Right cardiac atrium (tissue), 5 donors: ENCODE results near the gene SOWAHA. TPM values are rescaled to one million over a fixed set of nuclear protein-coding genes. Genes with fewer than 3 reads are reported as not detected.

Experiments
- ATAC-seq, 2 donors: fragments of 200-7000 bp; cut with Tn5 transposase; one replicate each; pipeline versions ENCODE4 v1.8.0 to v1.9.1; 2020; ENCODE audit warnings: moderate library complexity in 2 of 2, mild to moderate bottlenecking in 1 of 2
- DNase-seq, 3 donors: peaks; one replicate each; pipeline ENCODE4 v3.0.0-alpha.2; 2020
- H3K27ac ChIP-seq: one replicate; pipeline ENCODE4 v1.5.1; 2013; ENCODE audit warnings: mild to moderate bottlenecking, low read length, control low read depth, moderate library complexity
- H3K27me3 ChIP-seq: one replicate; pipeline ENCODE4 v1.6.1; 2013; ENCODE audit not compliant: control insufficient read depth, insufficient read depth
- H3K4me1 ChIP-seq: one replicate; pipeline ENCODE4 v1.6.1; 2013; ENCODE audit warnings: low read length; ENCODE audit not compliant: control insufficient read depth, insufficient read depth
- H3K4me3 ChIP-seq: one replicate; pipeline ENCODE4 v1.5.1; 2013; ENCODE audit warnings: low read length, control low read depth
- H3K9me3 ChIP-seq: one replicate; pipeline ENCODE4 v1.6.1; 2013; ENCODE audit warnings: low read length; ENCODE audit not compliant: control insufficient read depth
- WGBS: extraction: QIAGEN DNeasy Blood & Tissue Kit; methylation state at CpG from one replicate; pipeline ENCODE4 v1.1.7; 2013; 5-methylcytosine and 5-hydroxymethylcytosine counted together
- intact Hi-C, 4 donors: fragments of 100-400 bp; cut with DNase I; formaldehyde crosslinking; loops; one replicate each; pipeline versions ENCODE4 v1.11.0 to v1.14.0; 2022 to 2023
- long read RNA-seq, 4 donors: library from polyadenylated mRNA; unstranded; transcript quantifications; one replicate each; pipeline ENCODE4 v2.0.0, GENCODE V29; 2020 to 2021
- polyA plus RNA-seq: library from polyadenylated mRNA; stranded (reverse); fragments of 200-250 nt; gene quantifications from one replicate; pipeline ENCODE4 v1.2.3, GENCODE V29; 2013
- total RNA-seq, 4 donors: library from RNA; stranded (reverse); fragmentation: NEBNext Ultra II Directional; extraction: Animal tissue kit (Norgen Biotek cat#: 25700); gene quantifications; one replicate each; pipeline ENCODE4 v1.2.1, GENCODE V29; 2021
- donor health status: healthy with polysubstance abuse.
- donor health status: DM: no; HTN: yes; CAD: no.
- donor health status: DM: no; HTN: no; CAD: no.
- donor health status: DM: no; HTN: yes; CAD: no; lungs with severe emphysema.
- donor health status: DM: yes; HTN: yes; CAD: no.

SOWAHA gene
- total RNA-seq (under 1 TPM in 1 of 4 donors, not detected in 3; 0.11 TPM), polyA plus RNA-seq (0.05 TPM)
- long read RNA-seq, donor 1: 0 reads
- long read RNA-seq, donor 2: 0 reads
- long read RNA-seq, donor 3: 0 reads
- long read RNA-seq, donor 4: 0 reads

- 3% methylated on average over 68 of the region's 68 CpGs for WGBS
- DNase-seq (no peak), ATAC-seq (peak in 1 of 2 donors; percentile 15)
- peak within 1 kb of the TSS; percentile 57 for H3K4me3 ChIP-seq
- no peaks in the 10 kb centered on the region for H3K9me3 ChIP-seq
- H3K27me3 ChIP-seq: no peaks in the 10 kb centered on the region
- intact Hi-C loops: loop anchor here in 1 of 4 donors (10.0 kb wide), 1 partner anchor 48 kb away; no protein-coding TSS in a partner anchor
- no peaks in the 10 kb centered on the region for H3K4me1 ChIP-seq
- H3K27ac ChIP-seq: no peak within 1 kb of the TSS
Measured at GRCh38 chr5:132812781-132813598, at the start of gene SOWAHA. SOWAHA (plus strand) TSS chr5:132813302; CDS start chr5:132813622, 320 bp downstream.

GRCh38 chr5:132764051-132764450 is 49.1 kb upstream of the SOWAHA start:
- ATAC-seq (no peak), DNase-seq (no peak)
- Histone ChIP-seq H3K4me1 (peaks cover 13% of the 10 kb centered on the region), H3K27ac (no peak overlapping the region), H3K9me3 (no peaks in the 10 kb centered on the region), H3K4me3 (no peak overlapping the region), H3K27me3 (no peaks in the 10 kb centered on the region)
- intact Hi-C loops: loop anchor here in 1 of 4 donors (10.0 kb wide), 1 partner anchor 51 kb away; the partner anchor contains the start of gene SOWAHA
- 95% methylated on average over 10 of the region's 10 CpGs for WGBS

GRCh38 chr5:132764671-132765238 is 48.3 kb upstream of the SOWAHA start:
- DNase-seq (no peak), ATAC-seq (no peak)
- Histone ChIP-seq H3K27ac (no peak overlapping the region), H3K9me3 (no peaks in the 10 kb centered on the region), H3K4me3 (no peak overlapping the region), H3K4me1 (peaks cover 13% of the 10 kb centered on the region), H3K27me3 (no peaks in the 10 kb centered on the region)
- intact Hi-C loops: loop anchor here in 1 of 4 donors (10.0 kb wide), 1 partner anchor 50 kb away; the partner anchor contains the start of gene SOWAHA
- 93% methylated on average over 7 of the region's 7 CpGs for WGBS

- Histone ChIP-seq H3K4me1 (peaks cover 14% of the 10 kb centered on the region), H3K27me3 (no peaks in the 10 kb centered on the region), H3K4me3 (no peak overlapping the region), H3K27ac (no peak overlapping the region), H3K9me3 (no peaks in the 10 kb centered on the region)
- 73% methylated on average over 12 of the region's 12 CpGs for WGBS
- DNase-seq (peak; percentile 57 to 78 (median 68)), ATAC-seq (peak; percentile 27 to 45)
- intact Hi-C loops: loop anchor here in 1 of 4 donors (10.0 kb wide), 1 partner anchor 49 kb away; the partner anchor contains the start of gene SOWAHA
Measured at GRCh38 chr5:132765311-132766019, 47.6 kb upstream of the SOWAHA start.

GRCh38 chr5:132766020-132766805 is 46.9 kb upstream of the SOWAHA start:
- Histone ChIP-seq H3K27ac (no peak overlapping the region), H3K4me1 (peaks cover 20% of the 10 kb centered on the region), H3K27me3 (no peaks in the 10 kb centered on the region), H3K4me3 (no peak overlapping the region), H3K9me3 (no peaks in the 10 kb centered on the region)
- no peak for ATAC-seq
- WGBS: 87% methylated on average over 14 of the region's 14 CpGs
- intact Hi-C loops: loop anchor here in 1 of 4 donors (10.0 kb wide), 1 partner anchor 49 kb away; the partner anchor contains the start of gene SOWAHA
- peak in 1 of 3 donors; percentile 36 for DNase-seq

- intact Hi-C loops: loop anchor here in 1 of 4 donors (10.0 kb wide), 1 partner anchor 48 kb away; the partner anchor contains the start of gene SOWAHA
- H3K4me3 ChIP-seq: no peak overlapping the region
- no peak for DNase-seq
- 95% methylated on average over 1 of the region's 1 CpG for WGBS
- no peak for ATAC-seq
- no peak overlapping the region for H3K27ac ChIP-seq
- H3K9me3 ChIP-seq: no peaks in the 10 kb centered on the region
- H3K27me3 ChIP-seq: no peaks in the 10 kb centered on the region
- H3K4me1 ChIP-seq: peaks cover 23% of the 10 kb centered on the region
Measured at GRCh38 chr5:132766806-132767055, 46.4 kb upstream of the SOWAHA start.

- no peaks in the 10 kb centered on the region for H3K9me3 ChIP-seq
- H3K27me3 ChIP-seq: no peaks in the 10 kb centered on the region
- 36% methylated on average over 2 of the region's 2 CpGs for WGBS
- peaks cover 26% of the 10 kb centered on the region for H3K4me1 ChIP-seq
- H3K27ac ChIP-seq: no peak overlapping the region
- no peak for ATAC-seq
- H3K4me3 ChIP-seq: no peak overlapping the region
- intact Hi-C loops: loop anchor here in 1 of 4 donors (10.0 kb wide), 1 partner anchor 48 kb away; the partner anchor contains the start of gene SOWAHA
- DNase-seq: peak in 2 of 3 donors; percentile 60 to 66
Measured at GRCh38 chr5:132767150-132767549, 46.0 kb upstream of the SOWAHA start.

GRCh38 chr5:132768485-132768868 is 44.6 kb upstream of the SOWAHA start:
- no peak overlapping the region for H3K27ac ChIP-seq
- no peaks in the 10 kb centered on the region for H3K9me3 ChIP-seq
- DNase-seq (no peak), ATAC-seq (no peak)
- WGBS: 98% methylated on average over 3 of the region's 3 CpGs
- H3K4me3 ChIP-seq: no peak overlapping the region
- peaks cover 38% of the 10 kb centered on the region for H3K4me1 ChIP-seq
- H3K27me3 ChIP-seq: no peaks in the 10 kb centered on the region
- intact Hi-C loops: loop anchor here in 1 of 4 donors (10.0 kb wide), 1 partner anchor 46 kb away; the partner anchor contains the start of gene SOWAHA

- peak in 1 of 2 donors; percentile 39 for ATAC-seq
- H3K27ac ChIP-seq: peak overlapping the region; percentile 33
- H3K4me1 ChIP-seq: peaks cover 43% of the 10 kb centered on the region
- no peak overlapping the region for H3K4me3 ChIP-seq
- WGBS: 66% methylated on average over 8 of the region's 8 CpGs
- intact Hi-C loops: no loop called here
- H3K9me3 ChIP-seq: no peaks in the 10 kb centered on the region
- peak in 1 of 3 donors; percentile 64 for DNase-seq
- no peaks in the 10 kb centered on the region for H3K27me3 ChIP-seq
Measured at GRCh38 chr5:132770476-132771159, 42.5 kb upstream of the SOWAHA start.
